SK-N-SH treated with all-trans-retinoic acid at 6 μM for 48 hours (cell line): Measurements from ENCODE around the gene CLSTN2.

Experiments
- ATAC-seq: fragments of 200-7000 bp; cut with Tn5 transposase; 3 replicates; pipeline ENCODE4 v1.9.1; 2020; ENCODE audit warnings: mild to moderate bottlenecking, moderate library complexity
- ARNTL ChIP-seq: fragments of 450-650 bp; formaldehyde crosslinking; IDR thresholded peaks from 2 replicates; pipeline ENCODE4 v1.5.0; 2020; ENCODE audit warnings: low read depth, mild to moderate bottlenecking, moderate library complexity, borderline replicate concordance
- BACH2 ChIP-seq: fragments of 250-450 bp; sonication (Bioruptor Pico); IDR thresholded peaks from 2 replicates; pipeline ENCODE4 v1.9.0; 2021; ENCODE audit warnings: mild to moderate bottlenecking, borderline replicate concordance
- ESRRG ChIP-seq: fragments of 250-450 bp; sonication (Bioruptor Pico); IDR thresholded peaks from 2 replicates; pipeline ENCODE4 v1.6.1; 2021; ENCODE audit warnings: mild to moderate bottlenecking
- ISL1 ChIP-seq: fragments of 250-450 bp; sonication (Bioruptor Pico); IDR thresholded peaks from 2 replicates; pipeline ENCODE4 v2.1.2; 2022; ENCODE audit warnings: mild to moderate bottlenecking, moderate library complexity
- OSR1 ChIP-seq: fragments of 250-450 bp; sonication (Bioruptor Pico); IDR thresholded peaks from 2 replicates; pipeline ENCODE4 v1.8.0; 2022; ENCODE audit warnings: moderate library complexity, mild to moderate bottlenecking, inconsistent platforms
- POU6F1 ChIP-seq: fragments of 250-450 bp; sonication (Bioruptor Pico); IDR thresholded peaks from 2 replicates; pipeline ENCODE4 v1.8.0; 2021; ENCODE audit warnings: low read depth, mild to moderate bottlenecking, moderate library complexity, borderline replicate concordance
- PPARA ChIP-seq: fragments of 250-450 bp; sonication (Bioruptor Pico); IDR thresholded peaks from 2 replicates; pipeline ENCODE4 v1.5.0; 2020; ENCODE audit warnings: mild to moderate bottlenecking, borderline replicate concordance
- RARB ChIP-seq: fragments of 250-450 bp; sonication (Bioruptor Pico); IDR thresholded peaks from 2 replicates; pipeline ENCODE4 v1.8.0; 2021; ENCODE audit warnings: mild to moderate bottlenecking, moderate library complexity
- TCF4 ChIP-seq: fragments of 250-450 bp; sonication (Bioruptor Pico); IDR thresholded peaks from 2 replicates; pipeline ENCODE4 v1.8.0; 2021; ENCODE audit warnings: mild to moderate bottlenecking, moderate library complexity, borderline replicate concordance
- TOX ChIP-seq: fragments of 250-450 bp; sonication (Bioruptor Pico); IDR thresholded peaks from 2 replicates; pipeline ENCODE4 v1.8.0; 2021; ENCODE audit warnings: mild to moderate bottlenecking, moderate library complexity, borderline replicate concordance
- ZC3H10 ChIP-seq: fragments of 250-450 bp; sonication (Bioruptor Pico); IDR thresholded peaks from 2 replicates; pipeline ENCODE4 v1.5.1; 2021; ENCODE audit warnings: mild to moderate bottlenecking, moderate library complexity
- ZFP3 ChIP-seq: fragments of 250-450 bp; sonication (Bioruptor Pico); IDR thresholded peaks from 2 replicates; pipeline ENCODE4 v1.5.0; 2020; ENCODE audit warnings: mild to moderate bottlenecking, moderate library complexity
- ZFP30 ChIP-seq: fragments of 450-650 bp; formaldehyde crosslinking; IDR thresholded peaks from 2 replicates; pipeline ENCODE4 v1.5.0; 2022; ENCODE audit warnings: mild to moderate bottlenecking, moderate library complexity
- ZNF565 ChIP-seq: fragments of 450-650 bp; formaldehyde crosslinking; conservative IDR thresholded peaks from 2 replicates; pipeline ENCODE4 v1.5.0; 2020; ENCODE audit warnings: low read depth, mild to moderate bottlenecking, moderate library complexity
- ZNF8 ChIP-seq: fragments of 450-650 bp; formaldehyde crosslinking; IDR thresholded peaks from 2 replicates; pipeline ENCODE4 v1.5.0; 2020; ENCODE audit warnings: mild to moderate bottlenecking, moderate library complexity
- TF ChIP-seq, protein P1 (sequence below): fragments of 250-450 bp; sonication (Bioruptor Pico); IDR thresholded peaks from 2 replicates; pipeline ENCODE4 v1.5.0; 2020; ENCODE audit warnings: mild to moderate bottlenecking, moderate library complexity
- TF ChIP-seq, protein P2 (sequence below): fragments of 250-450 bp; sonication (Bioruptor Pico); IDR thresholded peaks from 2 replicates; pipeline ENCODE4 v1.5.1; 2021; ENCODE audit warnings: mild to moderate bottlenecking, moderate library complexity
- TF ChIP-seq, protein P3 (sequence below): fragments of 250-450 bp; sonication (Bioruptor Pico); IDR thresholded peaks from 2 replicates; pipeline ENCODE4 v1.8.0; 2020; ENCODE audit warnings: mild to moderate bottlenecking, moderate library complexity, borderline replicate concordance
- TF ChIP-seq, protein P4 (sequence below): fragments of 250-450 bp; sonication (Bioruptor Pico); IDR thresholded peaks from 2 replicates; pipeline ENCODE4 v1.5.1; 2020; ENCODE audit warnings: low read depth, mild to moderate bottlenecking, moderate library complexity

CLSTN2 gene

DNA sequence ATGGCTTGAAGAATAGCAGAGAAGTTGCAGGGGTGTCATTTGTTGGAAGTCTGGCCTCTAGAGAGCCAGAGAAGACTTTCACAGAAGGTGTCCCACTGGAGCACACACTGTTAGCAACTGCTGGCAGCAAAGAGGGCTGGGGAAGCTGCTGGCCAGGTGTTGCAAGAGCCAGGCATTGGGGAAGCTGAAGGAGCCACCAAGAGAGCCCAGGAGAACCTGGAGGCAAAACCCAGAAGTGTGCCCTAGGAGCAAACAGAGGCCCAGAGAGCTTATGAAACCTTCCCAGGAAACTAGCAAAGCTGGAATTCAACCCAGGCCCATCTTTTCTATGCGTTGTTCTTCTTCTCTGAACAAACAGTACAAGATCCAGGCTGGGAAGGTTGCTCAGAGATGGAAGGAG, 610.2 kb downstream of the CLSTN2 start (continued):
- TF ChIP-seq, protein P1, sequence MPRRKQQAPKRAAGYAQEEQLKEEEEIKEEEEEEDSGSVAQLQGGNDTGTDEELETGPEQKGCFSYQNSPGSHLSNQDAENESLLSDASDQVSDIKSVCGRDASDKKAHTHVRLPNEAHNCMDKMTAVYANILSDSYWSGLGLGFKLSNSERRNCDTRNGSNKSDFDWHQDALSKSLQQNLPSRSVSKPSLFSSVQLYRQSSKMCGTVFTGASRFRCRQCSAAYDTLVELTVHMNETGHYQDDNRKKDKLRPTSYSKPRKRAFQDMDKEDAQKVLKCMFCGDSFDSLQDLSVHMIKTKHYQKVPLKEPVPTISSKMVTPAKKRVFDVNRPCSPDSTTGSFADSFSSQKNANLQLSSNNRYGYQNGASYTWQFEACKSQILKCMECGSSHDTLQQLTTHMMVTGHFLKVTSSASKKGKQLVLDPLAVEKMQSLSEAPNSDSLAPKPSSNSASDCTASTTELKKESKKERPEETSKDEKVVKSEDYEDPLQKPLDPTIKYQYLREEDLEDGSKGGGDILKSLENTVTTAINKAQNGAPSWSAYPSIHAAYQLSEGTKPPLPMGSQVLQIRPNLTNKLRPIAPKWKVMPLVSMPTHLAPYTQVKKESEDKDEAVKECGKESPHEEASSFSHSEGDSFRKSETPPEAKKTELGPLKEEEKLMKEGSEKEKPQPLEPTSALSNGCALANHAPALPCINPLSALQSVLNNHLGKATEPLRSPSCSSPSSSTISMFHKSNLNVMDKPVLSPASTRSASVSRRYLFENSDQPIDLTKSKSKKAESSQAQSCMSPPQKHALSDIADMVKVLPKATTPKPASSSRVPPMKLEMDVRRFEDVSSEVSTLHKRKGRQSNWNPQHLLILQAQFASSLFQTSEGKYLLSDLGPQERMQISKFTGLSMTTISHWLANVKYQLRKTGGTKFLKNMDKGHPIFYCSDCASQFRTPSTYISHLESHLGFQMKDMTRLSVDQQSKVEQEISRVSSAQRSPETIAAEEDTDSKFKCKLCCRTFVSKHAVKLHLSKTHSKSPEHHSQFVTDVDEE (CRISPR knock-in tag) = no peak
- TF ChIP-seq ISL1 (CRISPR knock-in tag) (no peak), POU6F1 (CRISPR knock-in tag) (no peak), TCF4 (CRISPR knock-in tag) (no peak)

DNA sequence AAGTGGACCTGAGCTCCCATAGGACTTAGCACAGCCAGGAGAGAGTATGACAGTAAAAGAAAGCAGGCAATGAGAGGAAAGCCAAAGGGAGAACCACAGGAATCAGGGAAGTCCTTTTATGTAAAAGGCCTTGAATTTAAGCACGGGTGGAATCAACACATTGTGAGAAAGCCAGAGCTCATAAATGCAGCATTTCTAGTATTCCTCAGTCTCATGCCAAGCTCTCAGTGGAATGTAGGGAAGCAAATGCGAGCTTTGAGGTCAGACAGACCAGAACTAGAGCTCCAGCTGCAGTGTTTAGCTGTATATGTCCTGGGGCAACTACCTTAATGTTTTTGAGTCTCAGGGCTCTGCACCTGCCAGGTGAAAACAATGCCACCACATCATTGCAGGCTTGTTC, 610.8 kb downstream of the CLSTN2 start:
- TF ChIP-seq, protein P2, sequence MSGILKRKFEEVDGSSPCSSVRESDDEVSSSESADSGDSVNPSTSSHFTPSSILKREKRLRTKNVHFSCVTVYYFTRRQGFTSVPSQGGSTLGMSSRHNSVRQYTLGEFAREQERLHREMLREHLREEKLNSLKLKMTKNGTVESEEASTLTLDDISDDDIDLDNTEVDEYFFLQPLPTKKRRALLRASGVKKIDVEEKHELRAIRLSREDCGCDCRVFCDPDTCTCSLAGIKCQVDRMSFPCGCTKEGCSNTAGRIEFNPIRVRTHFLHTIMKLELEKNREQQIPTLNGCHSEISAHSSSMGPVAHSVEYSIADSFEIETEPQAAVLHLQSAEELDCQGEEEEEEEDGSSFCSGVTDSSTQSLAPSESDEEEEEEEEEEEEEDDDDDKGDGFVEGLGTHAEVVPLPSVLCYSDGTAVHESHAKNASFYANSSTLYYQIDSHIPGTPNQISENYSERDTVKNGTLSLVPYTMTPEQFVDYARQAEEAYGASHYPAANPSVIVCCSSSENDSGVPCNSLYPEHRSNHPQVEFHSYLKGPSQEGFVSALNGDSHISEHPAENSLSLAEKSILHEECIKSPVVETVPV = no peak
- no peak for TF ChIP-seq OSR1 (CRISPR knock-in tag)
- TF ChIP-seq, protein P3, sequence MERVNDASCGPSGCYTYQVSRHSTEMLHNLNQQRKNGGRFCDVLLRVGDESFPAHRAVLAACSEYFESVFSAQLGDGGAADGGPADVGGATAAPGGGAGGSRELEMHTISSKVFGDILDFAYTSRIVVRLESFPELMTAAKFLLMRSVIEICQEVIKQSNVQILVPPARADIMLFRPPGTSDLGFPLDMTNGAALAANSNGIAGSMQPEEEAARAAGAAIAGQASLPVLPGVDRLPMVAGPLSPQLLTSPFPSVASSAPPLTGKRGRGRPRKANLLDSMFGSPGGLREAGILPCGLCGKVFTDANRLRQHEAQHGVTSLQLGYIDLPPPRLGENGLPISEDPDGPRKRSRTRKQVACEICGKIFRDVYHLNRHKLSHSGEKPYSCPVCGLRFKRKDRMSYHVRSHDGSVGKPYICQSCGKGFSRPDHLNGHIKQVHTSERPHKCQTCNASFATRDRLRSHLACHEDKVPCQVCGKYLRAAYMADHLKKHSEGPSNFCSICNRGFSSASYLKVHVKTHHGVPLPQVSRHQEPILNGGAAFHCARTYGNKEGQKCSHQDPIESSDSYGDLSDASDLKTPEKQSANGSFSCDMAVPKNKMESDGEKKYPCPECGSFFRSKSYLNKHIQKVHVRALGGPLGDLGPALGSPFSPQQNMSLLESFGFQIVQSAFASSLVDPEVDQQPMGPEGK (CRISPR knock-in tag) = no peak
- ATAC-seq = no peak

- no peak for ATAC-seq
- TF ChIP-seq OSR1 (CRISPR knock-in tag) = no peak
- TF ChIP-seq TOX (CRISPR knock-in tag) = no peak
- TF ChIP-seq, protein P2 = no peak
- no peak for TF ChIP-seq ZC3H10
- no peak for TF ChIP-seq ZNF8 (CRISPR knock-in tag)
- TF ChIP-seq ESRRG (CRISPR knock-in tag) = no peak
- TF ChIP-seq, protein P4, sequence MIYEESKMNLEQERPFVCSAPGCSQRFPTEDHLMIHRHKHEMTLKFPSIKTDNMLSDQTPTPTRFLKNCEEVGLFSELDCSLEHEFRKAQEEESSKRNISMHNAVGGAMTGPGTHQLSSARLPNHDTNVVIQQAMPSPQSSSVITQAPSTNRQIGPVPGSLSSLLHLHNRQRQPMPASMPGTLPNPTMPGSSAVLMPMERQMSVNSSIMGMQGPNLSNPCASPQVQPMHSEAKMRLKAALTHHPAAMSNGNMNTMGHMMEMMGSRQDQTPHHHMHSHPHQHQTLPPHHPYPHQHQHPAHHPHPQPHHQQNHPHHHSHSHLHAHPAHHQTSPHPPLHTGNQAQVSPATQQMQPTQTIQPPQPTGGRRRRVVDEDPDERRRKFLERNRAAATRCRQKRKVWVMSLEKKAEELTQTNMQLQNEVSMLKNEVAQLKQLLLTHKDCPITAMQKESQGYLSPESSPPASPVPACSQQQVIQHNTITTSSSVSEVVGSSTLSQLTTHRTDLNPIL (CRISPR knock-in tag) = no peak
- no peak for TF ChIP-seq ZFP3 (CRISPR knock-in tag)
- no peak for TF ChIP-seq ZNF565 (CRISPR knock-in tag)
- no peak for TF ChIP-seq ISL1 (CRISPR knock-in tag)
- TF ChIP-seq, protein P1 (CRISPR knock-in tag) = no peak
- no peak for TF ChIP-seq TCF4 (CRISPR knock-in tag)
- TF ChIP-seq PPARA = no peak
- no peak for TF ChIP-seq BACH2 (CRISPR knock-in tag)
- no peak for TF ChIP-seq ZFP30 (CRISPR knock-in tag)
- no peak for TF ChIP-seq ARNTL (CRISPR knock-in tag)
- no peak for TF ChIP-seq RARB (CRISPR knock-in tag)
Measured at GRCh38 chr3:140546649-140547048, 611.7 kb downstream of the CLSTN2 start.
